ENCODE measurements around the gene RASSF5.

- TF ChIP-seq CTCF (IDR thresholded peaks at IDR 0.05; ENCODE audit: poor library complexity): no peak
- no peak for TF ChIP-seq EZH2phosphoT487 (IDR thresholded peaks at IDR 0.05; ENCODE audit: low read depth, severe bottlenecking, unreplicated experiment)
- TF ChIP-seq EZH2 (IDR thresholded peaks at IDR 0.05; ENCODE audit: borderline replicate concordance): no peak
These were observed 14.7 kb upstream of the RASSF5 start for GRCh38 chr1:206492589-206492988.

All from hepatocyte (in vitro differentiated cells).